ENCODE data around the gene KCNT1. TPM values are rescaled to one million over a fixed set of nuclear protein-coding genes. Genes with fewer than 3 reads are reported as not detected.

Gene KCNT1
- total RNA-seq, 1 experiment from 2014 or later = 0.68 TPM

DNA sequence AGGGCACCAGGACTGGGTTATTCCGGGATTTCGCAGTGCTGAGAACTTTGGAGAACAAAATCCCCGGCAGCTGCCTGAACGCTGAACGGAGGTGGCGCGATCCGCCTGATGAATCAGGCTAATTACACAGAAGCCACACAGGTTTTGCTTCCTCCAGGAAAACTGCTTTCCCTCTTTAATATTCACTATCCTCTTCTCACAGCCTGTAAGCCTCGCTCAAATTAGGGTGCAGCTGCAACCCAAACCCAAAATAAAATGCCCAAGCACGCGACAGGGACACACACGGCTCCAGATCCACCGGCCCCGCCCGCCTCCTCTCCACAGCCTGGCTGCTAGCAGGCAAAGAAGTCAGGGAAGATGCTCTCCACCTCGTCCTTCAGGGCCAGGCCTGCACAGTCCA, 8.7 kb upstream of the KCNT1 start:
- no peaks in the 10 kb centered on the region for H3K9me3 ChIP-seq (ENCODE audit: control insufficient read depth, low read depth, low read length)
- H3K9me3 Mint-ChIP-seq = no peaks in the 10 kb centered on the region; a peak in 1 of 5 replicates

More for the DNA sequence above, 8.7 kb upstream of the KCNT1 start:
- H3K4me2 ChIP-seq (ENCODE audit: insufficient read depth, insufficient read length, low read length) = no peak overlapping the region
- no peak overlapping the region for H2BK20ac ChIP-seq (ENCODE audit: low read depth, low read length, poor library complexity, severe bottlenecking)
- H3K4me3 Mint-ChIP-seq = no peak overlapping the region
- H3K14ac ChIP-seq (ENCODE audit: insufficient read depth, low read length) = no peak overlapping the region
- H3K27me3 Mint-ChIP-seq (ENCODE audit: low read depth) = peaks cover 2% of the 10 kb centered on the region; the same call in 1 of the 2 replicates
- H2BK5ac ChIP-seq (ENCODE audit: insufficient read length, low read length) = no peak overlapping the region
- H4K5ac ChIP-seq (ENCODE audit: insufficient read length, low read depth, low read length) = no peak overlapping the region
- no peak overlapping the region for H4K8ac ChIP-seq (replicated peaks; ENCODE audit: insufficient read length, low read depth, low read length)
- no peak overlapping the region for H3K27ac ChIP-seq (ENCODE audit: insufficient read length, low read depth, low read length)
- no peak overlapping the region for H2BK12ac ChIP-seq (ENCODE audit: insufficient read length, low read depth, low read length)
- TF ChIP-seq, protein P1, sequence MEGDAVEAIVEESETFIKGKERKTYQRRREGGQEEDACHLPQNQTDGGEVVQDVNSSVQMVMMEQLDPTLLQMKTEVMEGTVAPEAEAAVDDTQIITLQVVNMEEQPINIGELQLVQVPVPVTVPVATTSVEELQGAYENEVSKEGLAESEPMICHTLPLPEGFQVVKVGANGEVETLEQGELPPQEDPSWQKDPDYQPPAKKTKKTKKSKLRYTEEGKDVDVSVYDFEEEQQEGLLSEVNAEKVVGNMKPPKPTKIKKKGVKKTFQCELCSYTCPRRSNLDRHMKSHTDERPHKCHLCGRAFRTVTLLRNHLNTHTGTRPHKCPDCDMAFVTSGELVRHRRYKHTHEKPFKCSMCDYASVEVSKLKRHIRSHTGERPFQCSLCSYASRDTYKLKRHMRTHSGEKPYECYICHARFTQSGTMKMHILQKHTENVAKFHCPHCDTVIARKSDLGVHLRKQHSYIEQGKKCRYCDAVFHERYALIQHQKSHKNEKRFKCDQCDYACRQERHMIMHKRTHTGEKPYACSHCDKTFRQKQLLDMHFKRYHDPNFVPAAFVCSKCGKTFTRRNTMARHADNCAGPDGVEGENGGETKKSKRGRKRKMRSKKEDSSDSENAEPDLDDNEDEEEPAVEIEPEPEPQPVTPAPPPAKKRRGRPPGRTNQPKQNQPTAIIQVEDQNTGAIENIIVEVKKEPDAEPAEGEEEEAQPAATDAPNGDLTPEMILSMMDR (conservative IDR thresholded peaks at IDR 0.05) = no peak
- H3K4me1 Mint-ChIP-seq = peaks cover 9 to 13% of the 10 kb centered on the region in 2 experiments
- H3K23me2 ChIP-seq (ENCODE audit: insufficient read length, low read depth, low read length, poor library complexity, severe bottlenecking) = no peaks in the 10 kb centered on the region
- no peak overlapping the region for H3K4ac ChIP-seq (ENCODE audit: low read depth, low read length)
- H3K36me3 Mint-ChIP-seq (ENCODE audit: insufficient read depth in 1 of 3, low read depth in 3 of 3) = no peaks in the 10 kb centered on the region; a peak in 1 of 7 replicates
- H3K27me3 ChIP-seq (ENCODE audit: insufficient read depth, low read length) = no peaks in the 10 kb centered on the region
- DNase-seq = no peak
- H3K79me2 ChIP-seq (ENCODE audit: insufficient read depth, low read length) = no peaks in the 10 kb centered on the region
- H3K23ac ChIP-seq (ENCODE audit: insufficient read length, low read depth, low read length) = no peak overlapping the region
- no peak overlapping the region for H2AFZ ChIP-seq (ENCODE audit: low read length)
- H3K18ac ChIP-seq (ENCODE audit: insufficient read length, low read depth, low read length) = no peak overlapping the region
- H4K91ac ChIP-seq (ENCODE audit: insufficient read length, low read depth, low read length) = no peak overlapping the region
- H3K56ac ChIP-seq (ENCODE audit: insufficient read length, low read depth, low read length) = no peak overlapping the region
- H3T11ph ChIP-seq (ENCODE audit: low read length) = no peak overlapping the region
- no peaks in the 10 kb centered on the region for H3K4me1 ChIP-seq (ENCODE audit: insufficient read depth, low read length)
- WGBS (ENCODE audit: extremely low coverage, insufficient read length, low lambda C conversion rate) = no CpG with 5 or more reads among the region's 16 CpGs
- H3K79me1 ChIP-seq (ENCODE audit: insufficient read depth, low read depth, low read length, poor library complexity, severe bottlenecking) = no peaks in the 10 kb centered on the region
- peak overlapping the region in 2 of 3 experiments; percentile 31 to 62; a peak in 2 of 7 replicates for H3K27ac Mint-ChIP-seq
- H3K9ac ChIP-seq (ENCODE audit: extremely low read depth, insufficient read length, low read length) = no peak overlapping the region
- no peak overlapping the region for H2AK5ac ChIP-seq (ENCODE audit: insufficient read length, low read length)
- H4K20me1 ChIP-seq (ENCODE audit: control insufficient read depth, insufficient read depth, insufficient read length) = no peaks in the 10 kb centered on the region
- no peak overlapping the region for H2BK15ac ChIP-seq (ENCODE audit: low read depth, low read length)
- no peak overlapping the region for H2BK120ac ChIP-seq (ENCODE audit: low read depth, low read length, poor library complexity, severe bottlenecking)
